ENCODE measurements around the gene DLG4. TPM values are rescaled to one million over a fixed set of nuclear protein-coding genes. Genes with fewer than 3 reads are reported as not detected.
"Not testable (repeated sequence)": the region's sequence is repeated elsewhere in the genome, so short reads cannot be mapped to it uniquely, and the experiment has no call there.

Gene DLG4
- polyA plus RNA-seq, 5 donors = 33.6 to 62.3 (median 45.4) TPM

- no peak for DNase-seq
Observed at GRCh38 chr17:7250695-7251627, 31.3 kb upstream of the DLG4 start.

DNA sequence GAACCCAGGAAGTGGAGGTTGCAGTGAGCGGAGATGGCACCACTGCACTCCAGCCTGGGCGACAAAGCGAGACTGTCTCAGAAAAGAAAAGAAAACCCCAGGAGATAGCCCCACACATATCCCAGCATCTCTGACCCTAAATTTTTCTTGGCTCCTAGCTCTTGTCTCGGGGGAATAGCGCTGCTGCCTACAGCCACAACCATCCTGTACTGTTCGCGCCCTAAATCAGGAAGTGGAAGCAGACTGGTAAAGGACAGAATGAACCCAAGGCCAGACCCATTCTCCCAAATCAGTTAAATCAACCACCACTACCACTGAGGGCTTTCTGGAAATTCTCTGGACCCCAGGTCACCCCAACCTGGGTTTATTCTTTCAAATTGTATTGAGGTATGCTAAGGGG lies 30.2 kb upstream of the DLG4 start:
- no peak for DNase-seq

GRCh38 chr17:7249214-7249613 lies 29.6 kb upstream of the DLG4 start:
- DNase-seq = no peak

- no peak for DNase-seq
Observed at GRCh38 chr17:7248796-7249195, 29.2 kb upstream of the DLG4 start.

DNA sequence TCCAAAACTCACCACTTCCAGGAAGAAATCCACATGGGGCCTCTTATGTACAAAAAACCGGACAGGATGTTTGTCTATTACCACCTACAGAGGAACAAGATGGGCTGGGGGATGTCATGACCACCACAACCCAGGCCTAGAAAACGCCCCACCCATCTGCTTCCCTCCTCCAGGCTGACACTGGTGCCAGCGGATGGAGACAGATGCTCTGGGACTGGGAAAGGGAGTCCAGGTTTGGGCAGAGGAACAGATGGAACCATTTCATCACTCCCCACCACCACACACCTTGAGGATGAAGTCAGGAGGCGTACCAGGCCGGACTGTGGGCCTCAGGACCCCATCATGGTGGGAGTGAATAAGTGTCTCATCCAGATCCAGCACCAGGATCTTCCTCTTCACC lies 27.1 kb upstream of the DLG4 start:
- DNase-seq = no peak

GRCh38 chr17:7243838-7244237 lies 24.2 kb upstream of the DLG4 start:
- DNase-seq = not testable (repeated sequence)

DNA sequence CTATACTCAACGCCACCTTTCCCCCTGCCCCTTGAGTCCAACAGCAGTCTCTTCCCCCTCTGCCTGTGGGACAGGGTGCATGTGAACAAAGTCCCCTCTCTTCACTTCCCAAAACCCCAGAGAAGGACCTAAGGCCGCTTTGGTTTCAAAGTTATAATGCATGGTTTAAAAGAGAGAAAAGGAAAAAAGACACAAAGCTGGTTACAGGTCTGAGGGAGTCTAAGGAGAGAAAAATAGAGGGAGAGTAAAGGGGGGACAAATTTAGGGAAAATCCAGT lies 23.8 kb upstream of the DLG4 start:
- DNase-seq = no peak

DNA sequence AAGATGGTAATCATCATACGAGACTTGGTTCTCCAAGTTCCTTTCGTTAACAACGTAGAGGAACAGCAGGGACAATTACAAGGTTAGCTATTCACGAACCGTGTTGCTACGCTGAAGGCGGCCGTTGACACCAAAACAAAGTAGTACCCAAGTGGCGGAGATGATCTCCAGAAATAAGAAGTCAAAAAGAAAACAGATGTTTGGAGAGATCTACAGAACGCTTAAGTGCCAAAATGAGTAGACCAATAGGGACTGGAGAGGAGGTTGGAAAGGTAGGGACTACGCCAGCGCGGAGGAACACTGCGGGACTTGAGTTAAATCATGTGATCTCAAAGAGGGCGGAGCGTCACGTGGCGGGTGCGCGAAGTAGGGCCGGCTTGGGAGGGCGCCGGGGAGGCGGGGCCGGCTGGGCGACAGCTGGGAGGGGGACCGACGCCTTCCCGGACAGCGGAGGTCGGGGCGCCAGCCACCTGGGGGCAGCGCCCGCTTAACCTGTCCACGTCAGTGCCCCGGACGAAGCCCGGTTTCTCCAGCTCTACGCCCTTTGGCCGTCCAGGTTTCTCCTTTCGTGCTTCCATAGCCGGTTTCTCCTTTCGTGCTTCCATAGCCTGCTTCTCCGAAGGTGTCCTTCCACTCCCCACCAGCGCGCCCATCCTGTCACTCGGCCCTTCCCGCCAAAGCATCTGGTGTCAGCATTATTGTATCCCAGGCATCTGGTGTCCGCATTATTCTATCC lies 23.2 kb upstream of the DLG4 start:
- DNase-seq = peak; percentile 95 to 97

DNA sequence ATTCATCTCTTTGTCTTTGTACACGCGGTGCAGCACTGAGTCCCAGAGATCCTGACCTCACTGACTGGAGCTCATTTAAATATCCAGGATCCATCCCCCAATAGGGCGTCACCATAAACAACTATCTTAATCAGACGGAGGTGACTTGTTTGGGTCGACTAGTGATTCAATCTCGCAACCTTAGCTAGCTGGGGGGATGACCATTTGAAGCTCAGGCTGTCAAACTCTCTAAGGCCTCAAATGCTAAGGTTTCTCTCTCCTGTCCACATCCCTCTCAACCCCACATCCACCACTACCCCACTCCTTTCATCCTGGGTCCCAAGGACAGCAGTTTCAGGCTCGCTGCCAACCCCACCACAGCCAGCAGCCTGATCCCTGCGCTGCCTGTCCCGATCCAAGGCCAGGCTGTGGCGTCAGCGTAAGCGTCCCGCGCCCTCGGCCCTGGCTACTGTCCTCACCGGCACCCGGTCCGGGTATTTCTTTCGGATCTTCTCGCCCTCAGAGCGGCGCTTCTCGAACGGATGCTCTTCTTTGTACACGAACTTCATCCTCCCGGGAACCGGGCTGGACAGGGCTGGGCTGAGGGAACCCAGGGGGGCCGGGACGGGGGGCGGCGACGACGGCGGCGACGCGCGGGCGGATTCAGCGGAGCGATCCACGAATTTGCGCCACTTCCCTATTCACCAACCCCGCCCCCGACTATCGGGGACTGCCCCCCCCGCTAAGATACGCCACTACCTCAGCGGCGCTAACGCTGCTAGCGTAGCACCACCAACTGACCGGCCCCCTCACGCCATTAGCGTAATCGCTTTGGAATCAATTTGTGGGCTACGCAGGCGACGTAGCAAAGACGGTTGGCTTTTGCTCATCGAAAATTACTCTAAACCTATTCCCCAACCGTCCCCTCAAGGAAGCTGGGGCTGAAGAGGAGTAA lies 22.4 kb upstream of the DLG4 start, which contains the start of gene GABARAP:
Gene GABARAP (minus strand): TSS at position 667 of the 934 bp plus-strand sequence. CDS start 119 bp downstream, at position 548.
- DNase-seq = peak; percentile 97 to 98

- no peak for DNase-seq
Observed at GRCh38 chr17:7241090-7241733, 21.6 kb upstream of the DLG4 start.

DNA sequence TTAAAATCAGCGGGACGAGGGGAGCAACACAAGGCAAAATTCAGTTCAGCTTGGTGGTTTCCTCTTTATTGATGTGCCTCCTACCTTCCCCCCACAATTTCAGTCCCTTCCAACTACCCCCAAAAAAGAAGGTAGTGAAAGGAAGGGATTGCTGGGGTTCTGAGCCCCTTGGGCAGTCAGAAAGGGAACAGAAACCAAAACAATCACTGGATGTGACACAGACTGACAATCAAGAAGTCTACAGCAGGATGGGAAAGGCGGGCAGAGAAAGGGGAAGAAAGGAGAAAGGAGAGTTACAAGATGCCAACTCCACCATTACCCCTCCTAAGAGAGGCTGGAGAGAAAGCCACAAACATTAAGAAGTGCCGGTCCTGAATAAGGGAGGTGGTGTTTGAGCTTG lies 20.7 kb upstream of the DLG4 start:
- DNase-seq = no peak

DNA sequence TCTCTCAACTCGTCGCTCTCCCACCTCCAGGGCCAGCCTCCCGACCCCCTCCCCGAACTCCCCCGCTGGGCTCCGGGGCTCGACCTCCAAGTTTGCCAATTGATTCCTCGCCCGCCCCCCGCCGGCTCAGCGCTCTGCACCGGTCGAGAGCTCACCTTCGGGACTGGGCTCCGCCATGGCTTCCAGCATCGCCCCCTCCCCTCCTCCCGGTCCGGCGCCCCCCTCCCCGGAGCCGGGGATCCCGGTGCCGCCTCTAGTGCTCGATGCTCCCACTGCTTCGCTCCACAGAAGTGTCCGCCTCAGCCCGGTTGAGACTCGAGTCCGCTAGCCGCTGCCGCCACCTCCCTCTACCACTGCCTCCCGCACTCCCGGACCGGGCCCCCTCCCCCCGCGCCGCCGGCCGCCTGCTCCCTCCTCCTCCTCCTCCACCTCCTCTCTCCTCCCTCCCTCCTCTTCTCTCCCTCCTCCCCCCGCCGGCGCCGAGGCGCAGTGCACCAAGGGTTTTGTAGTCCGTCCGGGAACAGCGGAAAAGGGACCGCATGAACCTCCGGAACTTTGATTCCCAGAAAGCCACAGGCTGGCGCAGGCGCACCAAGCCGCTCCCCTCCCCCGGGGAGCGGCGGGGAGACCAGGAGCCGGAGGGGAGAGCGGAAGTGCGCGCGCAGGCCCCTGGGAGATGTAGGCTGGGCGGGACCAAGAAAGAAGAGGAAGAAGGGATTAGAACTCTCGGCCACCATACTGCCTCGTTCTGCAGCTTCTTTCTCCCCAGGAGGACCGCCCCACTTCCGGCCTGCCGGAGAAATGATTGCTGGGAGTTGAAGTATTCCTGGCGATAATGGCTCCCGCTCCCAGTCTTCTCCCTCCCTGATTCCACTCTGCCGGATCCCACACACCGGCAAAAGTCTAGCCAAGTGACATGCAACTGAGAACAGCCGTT lies 19.7 kb upstream of the DLG4 start, which contains the start of gene PHF23:
Gene PHF23 (minus strand): TSS at position 367 of the 937 bp plus-strand sequence. CDS start 178 bp downstream, at position 189.
- DNase-seq = peak; percentile 99 to 100

- no peak for DNase-seq
Observed at GRCh38 chr17:7238420-7239090, 18.9 kb upstream of the DLG4 start.

DNA sequence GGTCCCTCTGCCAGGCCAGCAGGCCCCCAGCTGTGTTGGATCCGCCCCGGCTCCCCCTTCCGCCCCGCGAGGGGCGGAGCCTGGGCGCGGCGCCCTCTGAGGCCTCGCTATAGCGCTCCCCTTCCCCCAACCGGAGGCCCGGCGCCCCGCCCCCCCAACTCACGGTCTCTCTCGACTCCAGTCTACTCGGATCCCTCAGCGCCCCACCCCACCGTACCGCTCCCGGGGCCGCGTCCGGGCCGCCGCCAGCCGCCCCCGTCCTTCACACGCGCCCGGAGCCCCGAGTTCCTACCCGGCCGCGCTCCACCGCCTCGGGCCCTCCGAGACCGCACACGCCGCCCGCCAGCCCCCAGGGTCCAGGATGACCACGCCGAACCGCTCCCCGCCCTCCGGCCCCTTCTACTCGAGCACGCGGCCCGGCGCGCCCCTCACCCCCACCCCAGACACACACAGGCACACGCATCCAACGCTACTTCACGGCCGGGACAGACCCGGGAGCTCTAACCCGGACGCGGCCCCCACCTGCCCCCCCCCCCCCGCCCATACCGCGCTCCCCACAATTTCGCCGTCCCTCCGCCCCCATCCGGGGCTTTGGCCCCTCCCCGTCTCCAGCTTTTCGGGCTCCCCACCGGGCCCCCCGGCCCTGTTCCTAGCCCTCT lies 18.3 kb upstream of the DLG4 start:
- peak; percentile 76 to 82 for DNase-seq

DNA sequence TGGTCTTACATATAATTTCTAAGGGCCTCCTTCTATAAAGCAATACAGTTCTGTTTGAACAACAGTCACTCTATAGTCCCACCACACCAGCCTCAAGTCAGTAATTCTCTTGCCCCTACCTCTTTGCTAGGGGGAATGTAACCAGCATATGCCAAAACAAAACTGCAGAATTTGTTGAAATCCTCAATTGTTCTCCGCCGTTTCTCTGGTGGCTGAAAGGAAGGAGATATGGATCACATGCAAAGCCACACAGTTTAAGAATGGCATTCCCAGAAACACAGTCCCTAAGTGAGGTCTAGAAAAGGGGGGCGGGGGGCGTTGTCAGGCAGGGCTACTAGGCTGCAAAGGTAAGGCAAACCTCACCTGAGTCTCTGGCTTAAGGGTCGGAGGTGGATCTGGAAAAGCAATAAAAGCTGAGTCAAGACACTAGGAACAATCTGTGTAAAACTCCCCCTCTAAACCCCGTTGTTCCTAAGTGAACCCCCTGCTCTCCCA lies 17.7 kb upstream of the DLG4 start:
- no peak for DNase-seq

- DNase-seq = no peak
Observed at GRCh38 chr17:7236808-7237207, 17.2 kb upstream of the DLG4 start.

DNA sequence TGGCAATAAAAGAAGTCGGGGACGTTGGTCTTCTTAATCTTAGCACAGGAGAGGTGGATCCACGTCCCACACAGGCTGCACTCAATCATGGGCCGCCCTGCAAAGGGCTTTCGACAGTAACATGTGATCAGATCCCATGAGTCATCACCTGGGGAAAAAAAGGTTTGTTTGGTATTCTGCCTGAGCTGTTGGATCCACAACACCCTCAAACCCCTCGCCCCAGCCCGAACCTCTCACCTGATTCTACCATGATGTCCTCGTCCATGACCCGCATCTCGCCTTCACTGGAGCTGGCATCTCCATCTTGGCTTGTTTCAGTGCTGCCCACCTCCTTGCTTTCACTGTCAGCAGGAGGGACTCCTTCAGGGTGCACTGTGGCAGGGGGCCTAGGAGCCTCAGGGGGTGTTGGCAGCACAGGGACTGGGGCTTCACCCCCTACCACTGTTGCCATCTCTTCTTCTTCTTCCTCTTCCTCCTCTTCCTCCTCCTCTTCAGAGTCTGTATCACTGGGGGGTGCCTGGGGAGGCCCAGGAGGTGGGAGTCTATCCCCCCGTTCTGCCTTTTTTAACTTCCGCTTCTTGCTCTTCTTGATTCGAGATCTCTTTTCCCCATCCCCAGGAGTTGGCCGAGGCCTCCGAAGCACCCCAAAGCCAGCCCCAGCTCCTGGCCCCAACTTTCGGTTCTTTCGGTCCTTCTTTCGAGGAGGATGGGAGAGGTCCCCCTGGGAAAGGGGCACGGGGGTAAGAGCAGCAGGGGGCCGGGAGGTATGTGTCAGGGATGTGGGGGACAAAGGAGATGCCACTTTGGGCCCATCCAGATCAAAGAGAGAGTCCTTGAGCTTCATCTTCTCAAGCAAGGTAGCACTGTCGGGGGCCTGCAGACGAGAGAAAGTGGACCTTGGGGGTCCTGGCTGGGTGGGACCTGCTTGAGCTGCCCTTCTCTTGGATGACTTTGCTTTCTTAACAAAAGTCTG lies 16.3 kb upstream of the DLG4 start:
- no peak for DNase-seq
